ENCODE measurements around the gene KBTBD3. TPM values are rescaled to one million over a fixed set of nuclear protein-coding genes. Genes with fewer than 3 reads are reported as not detected.

The KBTBD3 gene
- 4.2 and 5.2 TPM in 2 replicates for total RNA-seq

DNA sequence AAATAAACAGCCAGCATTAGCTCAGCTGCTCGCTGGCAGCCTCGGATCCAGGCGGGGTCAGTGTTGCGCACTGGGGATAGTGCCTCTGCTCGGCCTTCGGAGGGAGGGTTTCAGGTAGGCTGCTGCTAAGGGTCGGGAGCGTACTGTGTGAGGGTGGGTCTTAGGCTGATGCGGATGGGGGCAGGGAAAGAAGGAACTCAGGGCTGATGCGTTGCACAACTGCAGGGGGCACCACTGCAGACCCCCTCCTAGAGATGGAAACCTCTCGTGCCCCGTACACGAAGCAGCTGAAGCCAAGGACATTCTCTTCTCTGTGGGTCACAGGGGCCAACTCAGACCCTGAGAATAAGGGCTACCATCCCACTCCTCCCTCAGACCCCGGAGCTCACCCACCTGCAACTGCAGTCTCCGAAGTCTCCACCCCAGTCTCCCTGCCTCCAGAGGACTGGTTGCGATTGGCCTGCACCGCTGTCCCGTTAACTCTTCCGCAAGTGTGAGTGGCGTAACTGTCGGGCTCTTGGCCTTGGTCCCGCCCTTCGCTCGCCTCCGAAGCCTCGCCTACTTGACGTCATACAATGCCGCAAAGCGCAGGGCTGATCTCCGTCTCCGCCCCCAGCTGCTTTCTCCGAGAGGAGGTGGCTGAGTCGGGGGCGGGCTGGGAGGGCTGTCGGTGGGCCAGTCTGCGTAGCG, at the start of gene KBTBD3:
TSS of gene KBTBD3 (minus strand) at position 429 of the 690 bp plus-strand sequence. CDS start 18,250 bp downstream, outside the sequence.
- TF ChIP-seq CTCF (conservative IDR thresholded peaks at IDR 0.05; ENCODE audit: low read depth, low read length), result peak; percentile 53
- peak within 1 kb of the TSS; percentile 94 for H3K4me3 ChIP-seq (ENCODE audit: low read depth, low read length)
- DNase-seq (ENCODE audit: low read depth), result peak; percentile 90

DNA sequence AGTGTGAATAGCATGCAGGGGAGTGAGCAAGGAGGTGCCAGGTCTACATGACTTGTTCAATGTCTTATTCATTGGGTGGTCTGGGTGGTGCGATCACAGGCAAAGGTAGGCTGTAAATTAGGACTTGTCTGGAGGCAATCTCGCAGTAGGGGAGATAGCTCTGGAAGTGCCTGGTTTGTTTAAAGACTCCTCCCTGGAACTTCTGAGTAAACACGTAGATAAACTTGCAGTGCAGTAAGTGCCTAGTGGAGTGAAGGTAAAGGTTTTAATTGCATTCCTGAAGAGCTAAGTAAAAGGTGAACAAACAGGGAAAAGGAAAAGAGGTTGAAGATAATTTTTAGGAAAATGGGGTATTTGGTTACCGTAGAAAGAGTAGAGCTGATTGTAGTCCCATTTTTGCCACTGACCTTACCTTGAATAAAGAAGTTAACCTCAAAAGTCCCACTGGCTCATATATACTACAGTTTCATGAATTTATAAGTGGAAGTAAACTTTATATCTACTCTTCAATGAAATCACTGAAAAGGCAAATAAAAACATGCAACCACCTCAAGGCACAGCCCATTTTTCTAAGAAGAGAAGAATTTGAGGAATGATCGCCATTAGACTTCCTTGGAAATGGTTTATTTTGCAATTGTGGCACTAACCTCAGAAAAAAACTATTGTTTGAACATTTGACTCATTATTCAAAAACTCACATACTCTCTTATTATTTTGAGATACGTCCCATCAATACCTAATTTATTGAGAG, 44.6 kb upstream of the KBTBD3 start:
- DNase-seq (ENCODE audit: low read depth), result no peak
- no peak overlapping the region for H3K4me3 ChIP-seq (ENCODE audit: low read depth, low read length)
- TF ChIP-seq CTCF (conservative IDR thresholded peaks at IDR 0.05; ENCODE audit: low read depth, low read length), result no peak

DNA sequence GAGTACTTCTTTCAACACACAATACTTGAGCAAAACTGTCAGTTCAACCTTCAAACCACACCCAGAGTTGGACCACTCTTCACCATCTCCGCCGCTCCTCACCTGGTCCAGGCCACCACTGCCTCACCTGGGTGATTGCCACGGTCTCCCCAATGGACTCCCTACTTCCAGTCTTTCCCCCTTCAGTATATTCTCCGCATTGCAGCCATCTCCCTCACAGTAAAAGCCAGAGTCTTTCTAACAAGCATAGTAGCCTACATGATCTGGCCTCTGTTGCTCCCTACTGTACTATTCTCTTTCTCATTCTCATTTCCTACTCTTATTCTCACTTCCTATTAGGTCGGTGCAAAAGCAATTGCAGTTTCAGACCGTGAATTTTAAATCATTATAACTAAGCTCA, 28.8 kb upstream of the KBTBD3 start:
- DNase-seq (ENCODE audit: low read depth), result no peak
- H3K4me3 ChIP-seq (ENCODE audit: low read depth, low read length), result no peak overlapping the region
- no peak for TF ChIP-seq CTCF (conservative IDR thresholded peaks at IDR 0.05; ENCODE audit: low read depth, low read length)

- DNase-seq (ENCODE audit: low read depth), result no peak
- no peak for TF ChIP-seq CTCF (conservative IDR thresholded peaks at IDR 0.05; ENCODE audit: low read depth, low read length)
- H3K4me3 ChIP-seq (ENCODE audit: low read depth, low read length), result no peak overlapping the region
Observed at GRCh38 chr11:106101819-106102218, 24.7 kb upstream of the KBTBD3 start.

GRCh38 chr11:106101370-106101769, 24.2 kb upstream of the KBTBD3 start:
- H3K4me3 ChIP-seq (ENCODE audit: low read depth, low read length), result no peak overlapping the region
- DNase-seq (ENCODE audit: low read depth), result no peak
- no peak for TF ChIP-seq CTCF (conservative IDR thresholded peaks at IDR 0.05; ENCODE audit: low read depth, low read length)

GRCh38 chr11:106098893-106099553, 21.9 kb upstream of the KBTBD3 start:
- TF ChIP-seq CTCF (conservative IDR thresholded peaks at IDR 0.05; ENCODE audit: low read depth, low read length), result no peak

More at GRCh38 chr11:106098893-106099553, 21.9 kb upstream of the KBTBD3 start:
- H3K4me3 ChIP-seq (ENCODE audit: low read depth, low read length), result no peak overlapping the region
- DNase-seq (ENCODE audit: low read depth), result no peak

All from epithelial cell of proximal tubule (primary cell).